GM13977 (cell line): ENCODE measurements around the gene ALK.

ENCODE experiments used
- DNase-seq: peaks from one replicate; pipeline ENCODE4 v3.0.0; 2012; ENCODE audit warnings: low spot score
- in situ Hi-C: fragments of 300-500 bp; cut with MboI; formaldehyde crosslinking; loops from one replicate; pipeline ENCODE4 v1.12.0; 2022; ENCODE audit warnings: low sequenced_read_pairs, low pct_unique_long_range_greater_than_20kb, mixed read lengths, inconsistent platforms; ENCODE audit not compliant: unreplicated experiment
- TF ChIP-seq, protein P1 (sequence below): IDR thresholded peaks from 2 replicates; pipeline ENCODE4 v1.5.1; 2012; ENCODE audit warnings: mild to moderate bottlenecking, control low read depth; ENCODE audit not compliant: insufficient read depth; ENCODE audit errors: extremely low read depth, missing control alignments

ALK gene

DNA sequence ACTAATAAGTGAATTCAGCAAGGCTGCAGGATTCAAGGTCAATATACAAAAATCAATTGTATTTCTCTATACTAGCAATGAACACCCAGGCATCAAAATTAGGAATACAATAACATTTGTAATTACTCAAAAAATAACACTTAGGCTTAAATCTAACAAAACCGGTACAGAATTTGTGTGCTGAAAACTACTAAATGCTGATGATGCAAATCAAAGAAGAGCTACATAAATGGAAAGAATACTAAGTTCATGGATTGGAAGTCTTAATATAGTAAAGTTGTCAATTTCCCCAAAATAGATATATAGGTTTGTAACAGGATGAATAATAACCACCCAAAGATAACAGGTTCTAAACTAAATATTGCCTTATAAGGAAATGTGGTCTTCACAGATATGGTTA, 286.5 kb downstream of the ALK start:
- DNase-seq, result no peak
- in situ Hi-C loops, result no loop called here
- TF ChIP-seq, protein P1, sequence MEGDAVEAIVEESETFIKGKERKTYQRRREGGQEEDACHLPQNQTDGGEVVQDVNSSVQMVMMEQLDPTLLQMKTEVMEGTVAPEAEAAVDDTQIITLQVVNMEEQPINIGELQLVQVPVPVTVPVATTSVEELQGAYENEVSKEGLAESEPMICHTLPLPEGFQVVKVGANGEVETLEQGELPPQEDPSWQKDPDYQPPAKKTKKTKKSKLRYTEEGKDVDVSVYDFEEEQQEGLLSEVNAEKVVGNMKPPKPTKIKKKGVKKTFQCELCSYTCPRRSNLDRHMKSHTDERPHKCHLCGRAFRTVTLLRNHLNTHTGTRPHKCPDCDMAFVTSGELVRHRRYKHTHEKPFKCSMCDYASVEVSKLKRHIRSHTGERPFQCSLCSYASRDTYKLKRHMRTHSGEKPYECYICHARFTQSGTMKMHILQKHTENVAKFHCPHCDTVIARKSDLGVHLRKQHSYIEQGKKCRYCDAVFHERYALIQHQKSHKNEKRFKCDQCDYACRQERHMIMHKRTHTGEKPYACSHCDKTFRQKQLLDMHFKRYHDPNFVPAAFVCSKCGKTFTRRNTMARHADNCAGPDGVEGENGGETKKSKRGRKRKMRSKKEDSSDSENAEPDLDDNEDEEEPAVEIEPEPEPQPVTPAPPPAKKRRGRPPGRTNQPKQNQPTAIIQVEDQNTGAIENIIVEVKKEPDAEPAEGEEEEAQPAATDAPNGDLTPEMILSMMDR, result no peak

DNA sequence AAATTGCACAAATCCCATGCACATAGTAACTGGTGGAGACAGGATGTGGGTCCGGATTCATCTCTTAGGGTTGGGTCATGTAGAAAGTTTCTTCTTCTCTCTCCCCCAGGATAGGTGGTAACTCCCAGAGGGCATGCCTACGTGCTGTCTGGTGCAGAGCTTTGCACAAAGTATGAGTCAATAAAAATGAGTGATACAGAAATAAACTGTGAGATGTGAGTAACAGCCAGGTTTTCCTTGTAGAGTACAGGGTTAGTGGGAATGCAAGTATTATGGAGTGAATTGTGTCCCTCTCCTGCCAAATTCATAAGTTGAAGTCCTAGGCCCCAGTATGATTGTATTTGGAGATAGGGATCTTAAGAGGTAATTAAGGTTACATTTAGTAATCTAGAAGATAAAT, 289.4 kb downstream of the ALK start:
- in situ Hi-C loops, result no loop called here
- DNase-seq, result no peak

DNA sequence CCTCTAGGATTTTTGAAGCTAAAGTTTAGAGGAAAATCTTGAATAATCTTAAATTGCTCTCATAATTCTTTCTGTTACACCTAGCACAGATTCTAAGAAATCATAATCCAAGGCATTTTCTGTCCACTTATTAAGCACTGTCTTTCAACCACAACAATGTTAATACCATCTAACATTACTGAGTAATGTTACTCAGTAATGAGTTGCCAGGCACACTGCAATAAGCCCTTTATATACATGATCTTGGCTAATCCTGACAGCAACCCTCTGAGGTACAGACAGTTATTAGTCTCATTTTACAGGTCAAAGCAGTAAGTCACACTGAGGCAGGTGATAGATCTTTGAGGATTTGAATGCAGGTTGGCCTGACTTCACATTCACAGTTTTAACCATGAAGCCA, 291.9 kb downstream of the ALK start:
- TF ChIP-seq, protein P1, result no peak
- in situ Hi-C loops, result no loop called here
- no peak for DNase-seq

More for the DNA sequence above, 289.4 kb downstream of the ALK start:
- TF ChIP-seq, protein P1, result no peak

DNA sequence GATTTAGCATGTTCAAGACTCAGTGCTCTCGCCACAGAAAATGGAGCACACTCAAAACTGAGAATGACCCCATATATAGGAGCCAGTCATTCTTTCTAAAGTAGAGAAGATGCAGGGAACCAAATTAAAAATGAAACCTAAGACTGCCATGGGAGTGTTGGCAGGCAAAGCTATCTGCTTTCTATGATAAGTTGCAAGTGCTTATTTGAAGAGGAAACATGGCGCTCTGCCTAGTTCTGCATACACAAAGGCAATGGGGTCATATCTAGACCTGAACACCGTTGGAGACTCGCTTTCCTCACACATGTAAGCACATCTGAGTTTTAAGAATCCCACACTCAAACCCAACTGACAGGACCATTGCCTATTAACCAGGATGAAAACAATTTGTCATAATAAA, 292.5 kb downstream of the ALK start:
- TF ChIP-seq, protein P1, result no peak
- in situ Hi-C loops, result no loop called here
- DNase-seq, result no peak

DNA sequence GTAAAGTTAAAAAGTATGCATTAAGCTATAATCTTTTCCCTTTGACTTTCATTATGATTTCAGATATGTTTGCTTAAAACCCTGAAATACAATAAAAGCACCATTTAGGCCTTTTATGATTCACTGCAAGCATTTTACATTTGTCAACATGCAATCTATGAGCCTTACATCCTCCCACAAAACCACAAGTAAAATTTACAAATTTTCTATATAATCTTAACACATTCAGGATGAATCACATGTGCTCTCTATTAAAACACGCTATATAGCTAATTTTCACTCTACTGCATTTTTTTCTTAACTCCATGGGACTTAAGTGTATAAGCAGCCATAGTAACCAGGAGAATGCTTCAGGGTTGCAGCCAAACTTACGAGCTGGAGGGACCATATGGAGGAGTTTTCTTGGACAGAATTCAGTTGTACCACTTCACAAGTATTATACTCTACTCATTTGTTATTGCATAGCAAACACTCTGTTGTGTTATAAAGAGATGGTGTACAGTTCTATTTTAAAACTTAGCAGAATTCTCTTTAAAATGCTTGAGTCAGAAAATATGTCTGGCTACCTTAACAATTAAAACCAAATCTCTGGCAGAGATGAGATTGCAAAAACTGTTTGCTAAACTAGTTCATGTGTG, 293.2 kb downstream of the ALK start:
- DNase-seq, result no peak
- in situ Hi-C loops, result no loop called here
- TF ChIP-seq, protein P1, result no peak

DNA sequence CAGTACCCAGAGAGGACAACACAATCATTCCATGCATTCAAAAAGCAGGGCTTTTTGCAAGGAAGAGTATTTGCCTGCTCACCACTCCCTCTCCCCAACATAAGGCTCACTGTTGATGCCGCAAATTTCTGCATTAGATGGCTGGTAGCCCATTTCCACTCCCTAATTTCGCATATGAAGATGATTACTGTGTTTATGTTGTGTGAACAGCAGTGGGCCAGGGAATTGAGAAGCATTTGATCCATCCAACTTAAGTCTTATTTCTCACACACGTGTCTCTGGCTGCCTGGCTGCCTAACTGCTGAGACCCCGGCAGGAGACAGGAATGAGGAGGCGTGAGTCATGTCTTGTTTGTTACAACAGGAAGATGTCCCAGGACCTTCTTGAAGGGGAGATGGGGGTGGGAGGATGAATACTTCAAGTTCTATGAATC, 294.1 kb downstream of the ALK start:
- in situ Hi-C loops, result no loop called here
- no peak for DNase-seq

More for the DNA sequence above, 294.1 kb downstream of the ALK start:
- TF ChIP-seq, protein P1, result no peak
